Heart right ventricle (tissue), 16 donors: ENCODE data around the gene CNTFR. TPM values are rescaled to one million over a fixed set of nuclear protein-coding genes. Genes with fewer than 3 reads are reported as not detected.
A peak's percentile ranks its signal among the peaks of the same experiment; 100 is the strongest.

ENCODE experiments used
- ATAC-seq, 8 donors: fragments of 200-7000 bp; cut with Tn5 transposase; one replicate each; pipeline ENCODE4 v1.9.1; 2020; ENCODE audit warnings: mild to moderate bottlenecking in 8 of 8, moderate library complexity in 8 of 8, moderate number of reproducible peaks in 1 of 8
- DNase-seq, 2 donors: peaks; one replicate each; pipeline ENCODE4 v3.0.0-alpha.2; 2020
- H3K27ac ChIP-seq, 10 donors: fragments of 200-600 bp; sonication (generic) in 2 of 10; one replicate each; pipeline versions ENCODE4 v1.5.0 to v1.8.0; 2020 to 2022; ENCODE audit warnings: mild to moderate bottlenecking in 3 of 10
- H3K27me3 ChIP-seq, 7 donors: fragments of 200-600 bp; one replicate each; pipeline ENCODE4 v1.8.0; 2021 to 2022; ENCODE audit warnings: mild to moderate bottlenecking in 2 of 7
- H3K36me3 ChIP-seq, 9 donors: fragments of 200-600 bp; sonication (generic) in 1 of 9; one replicate each; pipeline versions ENCODE4 v1.5.0 to v1.8.0; 2020 to 2022; ENCODE audit warnings: mild to moderate bottlenecking in 2 of 9
- H3K4me1 ChIP-seq, 9 donors: fragments of 200-600 bp; sonication (generic) in 1 of 9; one replicate each; pipeline versions ENCODE4 v1.5.0 to v1.8.0; 2020 to 2022; ENCODE audit warnings: mild to moderate bottlenecking in 4 of 9
- H3K4me3 ChIP-seq, 10 donors: fragments of 200-600 bp; sonication (generic) in 2 of 10; one replicate each; pipeline versions ENCODE4 v1.5.0 to v1.8.0; 2020 to 2022; ENCODE audit warnings: mild to moderate bottlenecking in 7 of 10, moderate library complexity in 2 of 10
- H3K9me3 ChIP-seq, 11 donors: fragments of 200-600 bp in 10 of 11; sonication (generic) in 2 of 11; one replicate each; pipeline versions ENCODE4 v1.5.0 to v1.8.0; 2013 to 2022; ENCODE audit warnings: mild to moderate bottlenecking in 2 of 11, control low read depth in 1 of 11, moderate library complexity in 1 of 11
- WGBS, 2 donors: extraction: QIAGEN DNeasy Blood & Tissue Kit; methylation state at CpG; one replicate each; pipeline ENCODE4 v1.1.7; 2013; ENCODE audit warnings: inconsistent platforms in 1 of 2; 5-methylcytosine and 5-hydroxymethylcytosine counted together
- intact Hi-C, 10 donors: fragments of 100-400 bp; cut with DNase I; formaldehyde crosslinking; loops; one replicate each; pipeline versions ENCODE4 v1.11.1 to v1.14.2; 2022
- polyA plus RNA-seq, 2 donors: library from polyadenylated mRNA; stranded (reverse); fragments of 200-250 nt; gene quantifications; one replicate each; pipeline ENCODE4 v1.2.3, GENCODE V29; 2013
- total RNA-seq, 10 donors: library from RNA; stranded (reverse); fragmentation: NEBNext Ultra II Directional in 3 of 10; extraction: Animal tissue kit (Norgen Biotek cat#: 25700) in 3 of 10; gene quantifications; one replicate each; pipeline versions ENCODE4 v1.2.1 to v1.2.4, GENCODE V29; 2021 to 2023
- TF ChIP-seq, protein P1 (sequence below), 9 donors: fragments of 200-600 bp; sonication (generic) in 2 of 9; IDR thresholded peaks; one replicate each; pipeline versions ENCODE4 v1.5.0 to v1.8.0; 2021 to 2022; ENCODE audit warnings: antibody characterized with exemption in 9 of 9, mild to moderate bottlenecking in 5 of 9, moderate library complexity in 1 of 9
- donor health status: Arrhythmogenic right ventricular cardiomyopathy.
- donor health status: ischemic (EF 13 %, LVEDD 7.1; RV severe dilation, severe dysfunction).
- donor health status: healthy with polysubstance abuse.
- donor health status: DM: no; HTN: yes; CAD: no.
- donor health status: DM: no; HTN: no; CAD: no.
- donor health status: ischemic (EF 25% LVEDD 6.9; RV normal size, moderate dysfunction).
- donor health status: ischemic (EF 25% LVEDD 5.7; RV mildly dilated, moderate dysfunction).
- donor health status: healthy.
- donor health status: DM: yes; HTN: yes; CAD: no.
- donor health status: Ischemic cardiomyopathy.
- donor health status: ischemic (EF 35%, LVEDD 5.7; RV mildly dilated, moderate dysfunction).
- donor health status: nonischemic (EF 11% LVEDD 7.7; RV severe dilation, severe dysfunction).
- donor health status: DM: yes; HTN: yes; CAD: no.
- donor health status: PGD.
- donor health status: ischemic (EF 29% LVEDD 5.4; RV normal size, mild dysfunction).
- donor health status: nonischemic (EF 23%, LVEDD 6.1; RV moderate dilation, normal function).

CNTFR gene
- total and polyA plus RNA-seq, 12 donors, result 0.76 to 6.2 (median 2.9) TPM

DNA sequence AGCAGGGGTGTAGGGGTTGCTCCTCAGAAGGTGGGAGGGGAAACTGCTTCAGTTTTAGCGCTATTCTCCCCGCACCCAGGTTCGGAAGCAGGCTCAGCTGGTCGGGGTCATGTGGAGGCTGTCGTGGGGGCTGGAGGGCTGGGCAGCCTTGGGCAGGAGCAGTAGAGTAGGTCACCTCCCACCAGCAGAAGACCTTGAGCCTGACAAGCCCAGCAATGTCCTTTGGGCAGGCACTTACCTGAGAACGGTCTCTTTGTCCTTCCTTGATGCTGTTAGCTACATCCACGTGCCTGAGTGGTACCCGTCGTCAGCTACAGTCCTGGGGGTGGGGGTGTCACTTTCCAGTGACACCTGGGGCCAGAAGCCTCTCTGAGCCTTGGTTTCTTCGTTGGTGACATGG is 87.1 kb downstream of the CNTFR start:
- Histone ChIP-seq H3K9me3 (no peaks in the 10 kb centered on the region), H3K27ac (peak overlapping the region in 2 of 10 donors; percentile 10 to 28), H3K4me3 (no peak overlapping the region), H3K27me3 (peaks cover 0 to 5% (median 0%) of the 10 kb centered on the region in 7 donors), H3K4me1 (peaks cover 0 to 26% (median 14%) of the 10 kb centered on the region in 9 donors), H3K36me3 (no peaks in the 10 kb centered on the region)
- TF ChIP-seq, protein P1, sequence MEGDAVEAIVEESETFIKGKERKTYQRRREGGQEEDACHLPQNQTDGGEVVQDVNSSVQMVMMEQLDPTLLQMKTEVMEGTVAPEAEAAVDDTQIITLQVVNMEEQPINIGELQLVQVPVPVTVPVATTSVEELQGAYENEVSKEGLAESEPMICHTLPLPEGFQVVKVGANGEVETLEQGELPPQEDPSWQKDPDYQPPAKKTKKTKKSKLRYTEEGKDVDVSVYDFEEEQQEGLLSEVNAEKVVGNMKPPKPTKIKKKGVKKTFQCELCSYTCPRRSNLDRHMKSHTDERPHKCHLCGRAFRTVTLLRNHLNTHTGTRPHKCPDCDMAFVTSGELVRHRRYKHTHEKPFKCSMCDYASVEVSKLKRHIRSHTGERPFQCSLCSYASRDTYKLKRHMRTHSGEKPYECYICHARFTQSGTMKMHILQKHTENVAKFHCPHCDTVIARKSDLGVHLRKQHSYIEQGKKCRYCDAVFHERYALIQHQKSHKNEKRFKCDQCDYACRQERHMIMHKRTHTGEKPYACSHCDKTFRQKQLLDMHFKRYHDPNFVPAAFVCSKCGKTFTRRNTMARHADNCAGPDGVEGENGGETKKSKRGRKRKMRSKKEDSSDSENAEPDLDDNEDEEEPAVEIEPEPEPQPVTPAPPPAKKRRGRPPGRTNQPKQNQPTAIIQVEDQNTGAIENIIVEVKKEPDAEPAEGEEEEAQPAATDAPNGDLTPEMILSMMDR (IDR thresholded peaks at IDR 0.05), result no peak
- ATAC-seq (peak in 3 of 8 donors; percentile 3 to 10 (median 10)), DNase-seq (no peak)
- intact Hi-C loops, result loop anchor here in 7 of 10 donors (5.0 to 10.0 kb wide), 7 partner anchors 45 to 168 kb away; no protein-coding TSS in a partner anchor
- 43 to 49% methylated on average over 10 of the region's 10 CpGs for WGBS, 2 donors

DNA sequence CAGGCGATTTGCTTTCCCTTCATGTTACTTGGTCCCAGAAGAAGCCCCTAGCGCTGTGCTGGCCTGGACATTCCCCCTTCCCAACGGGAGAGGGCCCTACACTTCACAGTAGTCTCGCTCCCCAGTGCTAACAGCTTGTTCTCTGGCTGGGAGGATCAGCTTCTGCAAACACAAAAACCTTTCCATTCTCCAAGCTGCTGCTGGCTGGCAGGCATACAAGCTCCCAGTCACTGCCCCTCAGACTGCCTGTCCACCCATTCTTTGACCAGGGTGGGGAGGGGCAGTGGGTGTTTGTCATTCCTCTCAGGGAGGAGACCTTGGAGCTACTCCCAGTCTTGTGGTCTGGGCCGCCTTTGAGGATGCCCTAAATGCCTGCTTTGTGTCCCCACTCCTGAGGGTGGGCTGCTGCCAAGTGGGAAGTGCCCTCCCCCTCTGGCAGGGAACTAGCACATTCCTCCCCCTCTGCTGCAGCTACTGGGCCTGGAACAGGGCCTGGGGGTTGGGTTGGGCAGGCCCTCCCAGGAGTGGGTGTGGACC is 87.6 kb downstream of the CNTFR start:
- intact Hi-C loops, result loop anchor here (1.0 to 10.0 kb wide), 12 partner anchors 45 to 167 kb away; no protein-coding TSS in a partner anchor
- ATAC-seq (peak; percentile 49 to 93 (median 84)), DNase-seq (peak; percentile 38 to 64)

More for the DNA sequence above, 87.6 kb downstream of the CNTFR start:
- H3K27me3 ChIP-seq, result peaks cover 0 to 5% (median 0%) of the 10 kb centered on the region in 7 donors
- H3K27ac ChIP-seq, result peak overlapping the region in 2 of 10 donors; percentile 1 to 28
- 11 to 22% methylated on average over 5 of the region's 5 CpGs for WGBS, 2 donors
- TF ChIP-seq, protein P1 (IDR thresholded peaks at IDR 0.05), result peak in 6 of 9 donors; percentile 25 to 55 (median 43)
- H3K36me3 ChIP-seq, result no peaks in the 10 kb centered on the region
- no peak overlapping the region for H3K4me3 ChIP-seq
- H3K9me3 ChIP-seq, result no peaks in the 10 kb centered on the region
- peaks cover 0 to 26% (median 14%) of the 10 kb centered on the region in 9 donors for H3K4me1 ChIP-seq

Other genes starting within 250 kb of the CNTFR start
- 1 to 10 TPM; 4.9 to 9.1 (median 7.1) TPM for gene MYORG, start 212.8 kb downstream of the CNTFR start, total RNA-seq
- gene MYORG, start 212.8 kb downstream of the CNTFR start, polyA plus RNA-seq, result 1 to 10 TPM; 1.3 to 4.8 TPM
- 10 to 100 TPM; 18.9 to 38.6 (median 27.9) TPM for gene FAM219A, start 131.2 kb downstream of the CNTFR start, total RNA-seq
- gene FAM219A, start 131.2 kb downstream of the CNTFR start, polyA plus RNA-seq, result 10 to 100 TPM; 15.1 to 20.7 TPM
- under 1 TPM in 2 of 10 donors, not detected in 8; 0.09 to 0.18 TPM for gene DNAI1, start 130.9 kb downstream of the CNTFR start, total RNA-seq
- gene DNAI1, start 130.9 kb downstream of the CNTFR start, polyA plus RNA-seq, result under 1 TPM in 1 of 2 donors, not detected in 1; 0.28 TPM
- gene ENHO, start 66.7 kb downstream of the CNTFR start, total RNA-seq, result under 1 TPM in 6 of 10 donors, not detected in 4; 0.32 to 0.64 (median 0.42) TPM
- gene ENHO, start 66.7 kb downstream of the CNTFR start, polyA plus RNA-seq, result 1 to 10 TPM in 1 of 2 donors, under 1 TPM in 1; 0.46 to 1.2 TPM
- 10 to 100 TPM; 29.2 to 48.5 (median 39.2) TPM for gene RPP25L, start 22.4 kb upstream of the CNTFR start, total RNA-seq
- gene RPP25L, start 22.4 kb upstream of the CNTFR start, polyA plus RNA-seq, result 10 to 100 TPM; 34.3 to 51.0 TPM
- gene DCTN3, start 30.8 kb upstream of the CNTFR start, total RNA-seq, result 100 to 1,000 TPM; 113 to 143 (median 129) TPM
- 100 to 1,000 TPM in 1 of 2 donors, 10 to 100 TPM in 1; 30.5 to 118 TPM for gene DCTN3, start 30.8 kb upstream of the CNTFR start, polyA plus RNA-seq
- not detected for gene ARID3C, start 39.3 kb upstream of the CNTFR start, total RNA-seq
- not detected for gene ARID3C, start 39.3 kb upstream of the CNTFR start, polyA plus RNA-seq
- gene SIGMAR1, start 48.1 kb upstream of the CNTFR start, total RNA-seq, result 10 to 100 TPM; 15.8 to 31.7 (median 22.3) TPM
- gene SIGMAR1, start 48.1 kb upstream of the CNTFR start, polyA plus RNA-seq, result 10 to 100 TPM; 23.8 to 54.0 TPM
- gene GALT, start 57.0 kb upstream of the CNTFR start, total RNA-seq, result 10 to 100 TPM; 34.7 to 65.0 (median 44.2) TPM
- 10 to 100 TPM; 20.8 to 82.2 TPM for gene GALT, start 57.0 kb upstream of the CNTFR start, polyA plus RNA-seq
- 10 to 100 TPM; 45.2 to 53.7 (median 48.1) TPM for gene IL11RA, start 62.5 kb upstream of the CNTFR start, total RNA-seq
- gene IL11RA, start 62.5 kb upstream of the CNTFR start, polyA plus RNA-seq, result 10 to 100 TPM; 26.9 to 30.0 TPM
- under 1 TPM in 1 of 10 donors, not detected in 9; 0.44 TPM for gene CCL27, start 72.9 kb upstream of the CNTFR start, total RNA-seq
- gene CCL27, start 72.9 kb upstream of the CNTFR start, polyA plus RNA-seq, result under 1 TPM in 1 of 2 donors, not detected in 1; 0.45 TPM
- gene CCL19, start 101.6 kb upstream of the CNTFR start, total RNA-seq, result 10 to 100 TPM in 1 of 10 donors, 1 to 10 TPM in 1, under 1 TPM in 3, not detected in 5; 0.47 to 19.9 (median 0.87) TPM
- 1 to 10 TPM; 1.6 to 4.9 TPM for gene CCL19, start 101.6 kb upstream of the CNTFR start, polyA plus RNA-seq
- gene CCL21, start 120.4 kb upstream of the CNTFR start, total RNA-seq, result 10 to 100 TPM in 7 of 10 donors, 1 to 10 TPM in 3; 1.3 to 31.1 (median 14.7) TPM
- 10 to 100 TPM; 21.7 to 44.5 TPM for gene CCL21, start 120.4 kb upstream of the CNTFR start, polyA plus RNA-seq